Hepatocyte (in vitro differentiated cells): Measurements from ENCODE around the gene PPA2.

Experiments used
- EZH2 ChIP-seq: fragments of 200-600 bp; sonication (generic); IDR thresholded peaks from 2 replicates; pipeline ENCODE4 v1.6.1; 2016; ENCODE audit warnings: antibody characterized with exemption, mild to moderate bottlenecking, borderline replicate concordance
- TF ChIP-seq, protein P1 (sequence below): fragments of 200-600 bp; sonication (generic); IDR thresholded peaks from 2 replicates; pipeline ENCODE4 v1.5.1; 2016; ENCODE audit warnings: antibody characterized with exemption, mild to moderate bottlenecking; ENCODE audit not compliant: poor library complexity

DNA sequence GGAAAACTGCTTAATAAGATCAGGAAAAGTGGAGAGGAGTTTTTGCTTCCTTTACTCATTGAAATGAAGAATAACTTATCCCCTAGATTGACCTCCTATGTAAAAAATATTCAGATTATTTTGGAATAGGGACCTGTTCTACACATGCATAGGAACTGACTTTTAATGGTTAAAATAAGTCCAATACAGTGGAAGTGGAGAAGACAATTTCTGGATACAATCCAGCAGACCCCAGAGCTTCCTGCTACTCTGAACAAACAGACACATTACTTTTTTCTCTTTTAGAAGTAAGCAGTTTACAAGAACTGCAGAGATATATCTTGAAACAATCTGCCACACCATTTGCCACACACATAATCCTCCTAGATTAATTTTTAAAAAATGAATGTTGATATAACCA is 129.7 kb downstream of the PPA2 start:
- TF ChIP-seq, protein P1, sequence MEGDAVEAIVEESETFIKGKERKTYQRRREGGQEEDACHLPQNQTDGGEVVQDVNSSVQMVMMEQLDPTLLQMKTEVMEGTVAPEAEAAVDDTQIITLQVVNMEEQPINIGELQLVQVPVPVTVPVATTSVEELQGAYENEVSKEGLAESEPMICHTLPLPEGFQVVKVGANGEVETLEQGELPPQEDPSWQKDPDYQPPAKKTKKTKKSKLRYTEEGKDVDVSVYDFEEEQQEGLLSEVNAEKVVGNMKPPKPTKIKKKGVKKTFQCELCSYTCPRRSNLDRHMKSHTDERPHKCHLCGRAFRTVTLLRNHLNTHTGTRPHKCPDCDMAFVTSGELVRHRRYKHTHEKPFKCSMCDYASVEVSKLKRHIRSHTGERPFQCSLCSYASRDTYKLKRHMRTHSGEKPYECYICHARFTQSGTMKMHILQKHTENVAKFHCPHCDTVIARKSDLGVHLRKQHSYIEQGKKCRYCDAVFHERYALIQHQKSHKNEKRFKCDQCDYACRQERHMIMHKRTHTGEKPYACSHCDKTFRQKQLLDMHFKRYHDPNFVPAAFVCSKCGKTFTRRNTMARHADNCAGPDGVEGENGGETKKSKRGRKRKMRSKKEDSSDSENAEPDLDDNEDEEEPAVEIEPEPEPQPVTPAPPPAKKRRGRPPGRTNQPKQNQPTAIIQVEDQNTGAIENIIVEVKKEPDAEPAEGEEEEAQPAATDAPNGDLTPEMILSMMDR = no peak
- TF ChIP-seq EZH2 = no peak
